Measurements from ENCODE around the gene MAN1A1. TPM values are rescaled to one million over a fixed set of nuclear protein-coding genes. Genes with fewer than 3 reads are reported as not detected.

The MAN1A1 gene
- polyA plus RNA-seq, 3 donors, result 11.0 to 20.4 (median 16.1) TPM

- H3K27ac Mint-ChIP-seq, result peak overlapping the region; percentile 1 to 69 (median 36)
- peaks cover 4% of the 10 kb centered on the region for H4K20me1 ChIP-seq (ENCODE audit: insufficient read depth, low read length)
- peaks cover 31% of the 10 kb centered on the region for H3K4me1 Mint-ChIP-seq
- no peak overlapping the region for H3K9ac ChIP-seq (ENCODE audit: insufficient read depth, low read length, poor library complexity, severe bottlenecking)
- H3K36me3 ChIP-seq (replicated peaks in 1 of 2; ENCODE audit: control insufficient read depth in 1 of 2, insufficient read depth in 2 of 2, low read length in 2 of 2), result no peaks in the 10 kb centered on the region
- no peaks in the 10 kb centered on the region for H3K27me3 ChIP-seq (ENCODE audit: control insufficient read depth in 2 of 2, insufficient read depth in 2 of 2, low read length in 2 of 2)
- peaks cover 14 to 22% of the 10 kb centered on the region in 2 donors for H3K36me3 Mint-ChIP-seq
- peaks cover 63% of the 10 kb centered on the region for H3K79me2 ChIP-seq (ENCODE audit: insufficient read depth, low read length)
- no peak overlapping the region for H2AFZ ChIP-seq (ENCODE audit: insufficient read depth, low read depth, low read length, poor library complexity, severe bottlenecking)
- peak overlapping the region; percentile 3 for H3K4me2 ChIP-seq (replicated peaks; ENCODE audit: extremely low read depth, low read length, poor library complexity, severe bottlenecking)
- no peak overlapping the region for H3K4me3 ChIP-seq (replicated peaks in 1 of 3; ENCODE audit: low read depth in 2 of 3, low read length in 3 of 3)
- H3K9me3 ChIP-seq (replicated peaks in 1 of 2; ENCODE audit: control insufficient read depth in 1 of 2, insufficient read depth in 1 of 2, low read length in 2 of 2), result no peaks in the 10 kb centered on the region
- no peaks in the 10 kb centered on the region for H3K27me3 Mint-ChIP-seq (ENCODE audit: low read depth in 3 of 3)
- no CpG with 5 or more reads among the region's 1 CpG for WGBS (ENCODE audit: insufficient coverage)
- H3K4me1 ChIP-seq (ENCODE audit: control insufficient read depth in 1 of 2, insufficient read depth in 2 of 2, low read length in 2 of 2), result peaks cover 21 to 26% of the 10 kb centered on the region in 2 donors
- peak overlapping the region in 1 of 2 donors; percentile 55 for H3K27ac ChIP-seq (ENCODE audit: low read depth in 1 of 2, low read length in 2 of 2)
- no peak overlapping the region for H3K4me3 Mint-ChIP-seq
- no peaks in the 10 kb centered on the region for H3K9me3 Mint-ChIP-seq
- DNase-seq, result no peak
- no peak for TF ChIP-seq CTCF (IDR thresholded peaks at IDR 0.05)
- intact Hi-C loops (cut with micrococcal nuclease), result no loop called here
Observed at GRCh38 chr6:119334535-119335264, 14.9 kb downstream of the MAN1A1 start.

- H3K27me3 Mint-ChIP-seq (ENCODE audit: low read depth in 3 of 3), result no peaks in the 10 kb centered on the region
- H3K9ac ChIP-seq (ENCODE audit: insufficient read depth, low read length, poor library complexity, severe bottlenecking), result no peak overlapping the region
- no peak overlapping the region for H3K4me3 Mint-ChIP-seq
- H3K4me1 Mint-ChIP-seq, result peaks cover 26% of the 10 kb centered on the region
- TF ChIP-seq CTCF (IDR thresholded peaks at IDR 0.05), result peak; percentile 48
- no peak for DNase-seq
- WGBS (ENCODE audit: insufficient coverage), result no CpG with 5 or more reads among the region's 3 CpGs
- no peaks in the 10 kb centered on the region for H3K9me3 Mint-ChIP-seq
- H3K79me2 ChIP-seq (ENCODE audit: insufficient read depth, low read length), result peaks cover 56% of the 10 kb centered on the region
- intact Hi-C loops (cut with micrococcal nuclease), result no loop called here
- no peak overlapping the region for H3K27ac Mint-ChIP-seq
- H4K20me1 ChIP-seq (ENCODE audit: insufficient read depth, low read length), result peaks cover 4% of the 10 kb centered on the region
- no peak overlapping the region for H2AFZ ChIP-seq (ENCODE audit: insufficient read depth, low read depth, low read length, poor library complexity, severe bottlenecking)
- H3K4me1 ChIP-seq (ENCODE audit: control insufficient read depth in 1 of 2, insufficient read depth in 2 of 2, low read length in 2 of 2), result peaks cover 17 to 21% of the 10 kb centered on the region in 2 donors
- no peak overlapping the region for H3K4me3 ChIP-seq (replicated peaks in 1 of 3; ENCODE audit: low read depth in 2 of 3, low read length in 3 of 3)
- H3K36me3 Mint-ChIP-seq, result peaks cover 14 to 21% of the 10 kb centered on the region in 2 donors
- no peak overlapping the region for H3K27ac ChIP-seq (ENCODE audit: low read depth in 1 of 2, low read length in 2 of 2)
- H3K27me3 ChIP-seq (ENCODE audit: control insufficient read depth in 2 of 2, insufficient read depth in 2 of 2, low read length in 2 of 2), result no peaks in the 10 kb centered on the region
- no peaks in the 10 kb centered on the region for H3K9me3 ChIP-seq (replicated peaks in 1 of 2; ENCODE audit: control insufficient read depth in 1 of 2, insufficient read depth in 1 of 2, low read length in 2 of 2)
- peaks cover 0 to 4% of the 10 kb centered on the region in 2 donors for H3K36me3 ChIP-seq (replicated peaks in 1 of 2; ENCODE audit: control insufficient read depth in 1 of 2, insufficient read depth in 2 of 2, low read length in 2 of 2)
- no peak overlapping the region for H3K4me2 ChIP-seq (replicated peaks; ENCODE audit: extremely low read depth, low read length, poor library complexity, severe bottlenecking)
Observed at GRCh38 chr6:119333707-119334295, 15.8 kb downstream of the MAN1A1 start.

Data from CD14-positive monocyte (primary cell).